PFSK-1 (cell line): ENCODE measurements around the gene B3GNT2.

Experiments
- POLR2AphosphoS5 ChIP-seq: IDR thresholded peaks from 2 replicates; pipeline ENCODE4 v1.6.1; 2012; ENCODE audit warnings: low read depth, mild to moderate bottlenecking, control low read depth, low read length, moderate library complexity
- SIN3A ChIP-seq: IDR thresholded peaks from 2 replicates; pipeline ENCODE4 v1.6.1; 2012; ENCODE audit warnings: mild to moderate bottlenecking, low read length, moderate library complexity, borderline replicate concordance; ENCODE audit not compliant: insufficient read depth

DNA sequence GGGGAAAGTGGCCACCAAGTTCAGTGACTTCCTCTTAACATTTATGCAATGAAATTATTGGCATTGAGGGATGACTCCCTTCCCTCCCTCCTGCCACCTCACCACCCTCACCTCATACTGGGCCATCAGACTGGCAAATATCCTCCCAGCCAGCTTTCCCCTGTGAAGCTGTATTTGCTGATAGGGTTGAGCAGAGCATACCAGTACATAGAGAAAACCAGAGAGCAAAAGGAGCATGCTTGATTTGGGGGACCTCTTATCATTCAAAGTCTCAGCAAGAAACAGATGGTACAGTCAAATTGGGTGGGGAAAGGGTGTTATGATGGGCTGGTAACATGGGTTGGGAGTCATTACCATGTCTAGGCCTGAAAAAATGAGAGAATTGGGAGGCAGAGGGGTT lies 19.1 kb upstream of the B3GNT2 start:
- no peak for TF ChIP-seq SIN3A
- TF ChIP-seq POLR2AphosphoS5 = no peak
